ENCODE results near the gene CLSTN1. TPM values are rescaled to one million over a fixed set of nuclear protein-coding genes. Genes with fewer than 3 reads are reported as not detected.
"Not testable (repeated sequence)": the region's sequence is repeated elsewhere in the genome, so short reads cannot be mapped to it uniquely, and the experiment has no call there.

CLSTN1 gene
- total and polyA plus RNA-seq, 2 donors (not counting 1 experiment from before 2014, with no cell fraction given): 34.9 to 81.4 TPM

- H3K27ac Mint-ChIP-seq: peak overlapping the region; percentile 32
- H2AFZ ChIP-seq (ENCODE audit: insufficient read depth, low read depth, low read length, poor library complexity, severe bottlenecking); H3K9ac ChIP-seq (ENCODE audit: low read length); H3K9me3 Mint-ChIP-seq (ENCODE audit: insufficient read depth); H3K4me3 Mint-ChIP-seq; POLR2A ChIA-PET; H3K4me2 ChIP-seq (replicated peaks; ENCODE audit: low read depth, low read length, poor library complexity, severe bottlenecking); H3K27me3 ChIP-seq (replicated peaks in 1 of 4; ENCODE audit: control extremely low read depth in 1 of 4, control insufficient read depth in 3 of 4, insufficient read depth in 4 of 4, low read length in 3 of 4); ATAC-seq (ENCODE audit: low read depth); H3K27me3 Mint-ChIP-seq; H3K4me3 ChIP-seq (ENCODE audit: control extremely low read depth in 1 of 5, extremely low read depth in 1 of 5, insufficient read depth in 1 of 5, low read depth in 2 of 5, low read length in 4 of 5); DNase-seq; intact Hi-C loops (cut with micrococcal nuclease); H3K9me3 ChIP-seq (ENCODE audit: control extremely low read depth in 1 of 3, control insufficient read depth in 2 of 3, insufficient read depth in 1 of 3, low read length in 2 of 3): not testable (repeated sequence)
- Histone ChIP-seq H3K4me1 (ENCODE audit: control insufficient read depth in 2 of 2, insufficient read depth in 2 of 2, low read length in 2 of 2) (peaks cover 34 to 49% of the 10 kb centered on the region in 2 donors), H4K20me1 (ENCODE audit: control insufficient read depth, insufficient read depth, low read length, poor library complexity, severe bottlenecking) (peaks cover 42% of the 10 kb centered on the region), H3K79me2 (ENCODE audit: control insufficient read depth, insufficient read depth, low read length) (peaks cover 93% of the 10 kb centered on the region), H3K27ac (ENCODE audit: low read length in 2 of 2) (peak overlapping the region; percentile 24 to 33), H3K36me3 (replicated peaks in 1 of 2; ENCODE audit: control extremely low read depth in 1 of 2, control insufficient read depth in 1 of 2, extremely low read depth in 1 of 2, insufficient read depth in 2 of 2, low read length in 1 of 2) (peaks cover 2 to 69% of the 10 kb centered on the region in 2 experiments)
- WGBS (ENCODE audit: insufficient coverage): 96% methylated on average over 3 of the region's 7 CpGs
- CTCF ChIA-PET: interaction anchor here (0.6 to 5.9 kb wide), 6 partner anchors 8 to 156 kb away, joined by 3 to 78 read pairs (median 4); no protein-coding TSS in a partner anchor
- peaks cover 33% of the 10 kb centered on the region for H3K4me1 Mint-ChIP-seq
Measured at GRCh38 chr1:9712767-9713166, 111.0 kb downstream of the CLSTN1 start.

GRCh38 chr1:9711466-9712020 is 112.2 kb downstream of the CLSTN1 start:
- no peak for ATAC-seq (ENCODE audit: low read depth)

More at GRCh38 chr1:9711466-9712020, 112.2 kb downstream of the CLSTN1 start:
- no peak overlapping the region for H3K9ac ChIP-seq (ENCODE audit: low read length)
- peaks cover 3 to 64% of the 10 kb centered on the region in 2 experiments for H3K36me3 ChIP-seq (replicated peaks in 1 of 2; ENCODE audit: control extremely low read depth in 1 of 2, control insufficient read depth in 1 of 2, extremely low read depth in 1 of 2, insufficient read depth in 2 of 2, low read length in 1 of 2)
- no peak for DNase-seq
- H3K27ac ChIP-seq (ENCODE audit: low read length in 2 of 2): peak overlapping the region in 1 of 2 donors; percentile 34
- H3K4me1 Mint-ChIP-seq: peaks cover 29% of the 10 kb centered on the region
- peak overlapping the region; percentile 53 for H3K27ac Mint-ChIP-seq
- ChIA-PET POLR2A (interaction anchor here (0.6 to 0.8 kb wide), 2 partner anchors 9 to 684 kb away, joined by 3 to 4 read pairs; no protein-coding TSS in a partner anchor), CTCF (interaction anchor here (0.8 to 2.1 kb wide), 6 partner anchors 9 to 157 kb away, joined by 3 to 5 read pairs (median 3); no protein-coding TSS in a partner anchor)
- peaks cover 22 to 37% of the 10 kb centered on the region in 2 donors for H3K4me1 ChIP-seq (ENCODE audit: control insufficient read depth in 2 of 2, insufficient read depth in 2 of 2, low read length in 2 of 2)
- no peaks in the 10 kb centered on the region for H3K9me3 ChIP-seq (ENCODE audit: control extremely low read depth in 1 of 3, control insufficient read depth in 2 of 3, insufficient read depth in 1 of 3, low read length in 2 of 3)
- peaks cover 52% of the 10 kb centered on the region for H4K20me1 ChIP-seq (ENCODE audit: control insufficient read depth, insufficient read depth, low read length, poor library complexity, severe bottlenecking)
- no peak overlapping the region for H3K4me3 ChIP-seq (ENCODE audit: control extremely low read depth in 1 of 5, extremely low read depth in 1 of 5, insufficient read depth in 1 of 5, low read depth in 2 of 5, low read length in 4 of 5)
- no peaks in the 10 kb centered on the region for H3K9me3 Mint-ChIP-seq (ENCODE audit: insufficient read depth)
- no peak overlapping the region for H3K4me3 Mint-ChIP-seq
- H3K27me3 ChIP-seq (replicated peaks in 1 of 4; ENCODE audit: control extremely low read depth in 1 of 4, control insufficient read depth in 3 of 4, insufficient read depth in 4 of 4, low read length in 3 of 4): no peaks in the 10 kb centered on the region
- no peak overlapping the region for H2AFZ ChIP-seq (ENCODE audit: insufficient read depth, low read depth, low read length, poor library complexity, severe bottlenecking)
- peaks cover 93% of the 10 kb centered on the region for H3K79me2 ChIP-seq (ENCODE audit: control insufficient read depth, insufficient read depth, low read length)
- WGBS (ENCODE audit: insufficient coverage): no CpG with 5 or more reads among the region's 9 CpGs
- no peaks in the 10 kb centered on the region for H3K27me3 Mint-ChIP-seq
- TF ChIP-seq, protein P1, sequence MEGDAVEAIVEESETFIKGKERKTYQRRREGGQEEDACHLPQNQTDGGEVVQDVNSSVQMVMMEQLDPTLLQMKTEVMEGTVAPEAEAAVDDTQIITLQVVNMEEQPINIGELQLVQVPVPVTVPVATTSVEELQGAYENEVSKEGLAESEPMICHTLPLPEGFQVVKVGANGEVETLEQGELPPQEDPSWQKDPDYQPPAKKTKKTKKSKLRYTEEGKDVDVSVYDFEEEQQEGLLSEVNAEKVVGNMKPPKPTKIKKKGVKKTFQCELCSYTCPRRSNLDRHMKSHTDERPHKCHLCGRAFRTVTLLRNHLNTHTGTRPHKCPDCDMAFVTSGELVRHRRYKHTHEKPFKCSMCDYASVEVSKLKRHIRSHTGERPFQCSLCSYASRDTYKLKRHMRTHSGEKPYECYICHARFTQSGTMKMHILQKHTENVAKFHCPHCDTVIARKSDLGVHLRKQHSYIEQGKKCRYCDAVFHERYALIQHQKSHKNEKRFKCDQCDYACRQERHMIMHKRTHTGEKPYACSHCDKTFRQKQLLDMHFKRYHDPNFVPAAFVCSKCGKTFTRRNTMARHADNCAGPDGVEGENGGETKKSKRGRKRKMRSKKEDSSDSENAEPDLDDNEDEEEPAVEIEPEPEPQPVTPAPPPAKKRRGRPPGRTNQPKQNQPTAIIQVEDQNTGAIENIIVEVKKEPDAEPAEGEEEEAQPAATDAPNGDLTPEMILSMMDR (IDR thresholded peaks at IDR 0.05): no peak
- TF ChIP-seq EZH2 (IDR thresholded peaks at IDR 0.05; ENCODE audit: borderline replicate concordance, insufficient read depth, low read depth, low read length, poor library complexity, severe bottlenecking): no peak
- intact Hi-C loops (cut with micrococcal nuclease): no loop called here
- H3K4me2 ChIP-seq (replicated peaks; ENCODE audit: low read depth, low read length, poor library complexity, severe bottlenecking): no peak overlapping the region

All from B cell (primary cell).